HG03439 (cell line): Measurements from ENCODE around the gene MKLN1.
A peak's percentile ranks its signal among the peaks of the same experiment; 100 is the strongest.

Experiments
- ATAC-seq: cut with Tn5 transposase; IDR thresholded peaks from one replicate; pipeline ENCODE4 v1.9.1; 2021; ENCODE audit warnings: mild to moderate bottlenecking, moderate library complexity; ENCODE audit not compliant: unreplicated experiment

MKLN1 gene

DNA sequence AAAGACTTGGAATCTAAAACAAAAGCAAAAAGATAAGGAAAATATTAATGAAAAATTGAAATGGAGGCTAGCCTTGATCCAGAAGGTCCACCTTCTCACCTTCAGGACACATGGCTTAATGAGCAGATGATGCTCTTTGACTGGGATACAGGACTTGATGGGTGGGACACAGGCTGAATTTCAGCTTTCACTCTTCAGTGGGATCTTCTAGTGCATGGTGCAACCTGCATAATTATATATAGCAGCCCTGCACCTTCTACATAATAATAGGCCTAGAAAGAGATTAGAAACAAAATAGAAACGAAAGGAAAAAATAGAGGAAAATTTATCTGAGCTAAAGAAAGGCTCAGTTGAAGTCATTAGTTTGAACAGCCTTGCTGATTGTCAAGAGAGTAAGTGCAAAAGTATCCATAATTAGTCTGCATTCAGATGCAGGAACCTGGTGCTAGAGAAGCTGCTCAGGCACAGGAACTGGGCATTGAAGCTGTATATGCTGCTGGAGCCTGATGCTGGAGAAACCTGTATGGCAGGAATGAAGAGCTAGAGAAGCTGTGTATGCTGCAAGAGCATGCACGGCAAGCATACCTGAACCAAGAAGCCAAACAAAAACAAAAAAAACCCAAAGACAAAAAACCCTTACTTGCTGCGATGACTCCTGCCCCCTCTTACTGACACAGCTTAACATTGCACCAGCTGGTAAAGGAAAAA, 19.4 kb downstream of the MKLN1 start:
- no peak for ATAC-seq

DNA sequence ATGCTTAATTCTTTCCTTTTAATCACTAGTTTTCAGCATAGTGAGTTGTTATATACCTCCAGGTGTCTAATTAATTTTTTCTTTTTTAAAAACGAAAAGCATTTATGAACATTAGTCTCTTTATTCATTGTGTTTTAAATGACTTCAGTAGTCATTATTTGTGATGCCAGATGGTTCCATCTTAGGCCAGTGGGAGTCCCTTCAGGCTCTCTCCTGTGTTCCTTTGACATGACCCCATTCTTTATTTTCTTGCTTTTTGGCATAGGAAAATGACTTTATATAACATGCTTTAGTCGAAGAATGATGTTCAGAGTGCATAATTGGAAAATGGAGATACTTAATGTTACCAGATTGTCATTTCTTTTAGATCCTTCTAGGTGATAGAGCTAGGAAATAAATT, 24.4 kb downstream of the MKLN1 start:
- no peak for ATAC-seq

DNA sequence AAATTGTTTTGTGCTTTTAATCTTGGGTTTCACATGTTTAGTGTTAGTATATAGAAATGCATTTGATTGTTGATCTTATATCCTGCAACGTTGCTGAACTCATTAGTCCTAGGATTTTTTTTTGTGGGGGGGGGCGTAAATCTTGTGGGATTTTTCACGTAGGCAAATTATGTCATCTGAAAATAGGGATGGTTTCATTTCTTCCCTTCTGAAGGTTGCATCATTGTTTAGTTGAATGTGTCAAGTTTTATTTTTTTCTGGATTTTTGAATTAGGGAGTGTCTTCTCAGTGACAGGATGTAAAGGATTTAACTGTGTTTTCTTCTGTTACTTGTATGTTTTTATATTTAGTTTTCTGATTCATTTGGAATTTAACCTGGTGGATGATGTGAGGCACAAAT, 26.7 kb downstream of the MKLN1 start:
- no peak for ATAC-seq

DNA sequence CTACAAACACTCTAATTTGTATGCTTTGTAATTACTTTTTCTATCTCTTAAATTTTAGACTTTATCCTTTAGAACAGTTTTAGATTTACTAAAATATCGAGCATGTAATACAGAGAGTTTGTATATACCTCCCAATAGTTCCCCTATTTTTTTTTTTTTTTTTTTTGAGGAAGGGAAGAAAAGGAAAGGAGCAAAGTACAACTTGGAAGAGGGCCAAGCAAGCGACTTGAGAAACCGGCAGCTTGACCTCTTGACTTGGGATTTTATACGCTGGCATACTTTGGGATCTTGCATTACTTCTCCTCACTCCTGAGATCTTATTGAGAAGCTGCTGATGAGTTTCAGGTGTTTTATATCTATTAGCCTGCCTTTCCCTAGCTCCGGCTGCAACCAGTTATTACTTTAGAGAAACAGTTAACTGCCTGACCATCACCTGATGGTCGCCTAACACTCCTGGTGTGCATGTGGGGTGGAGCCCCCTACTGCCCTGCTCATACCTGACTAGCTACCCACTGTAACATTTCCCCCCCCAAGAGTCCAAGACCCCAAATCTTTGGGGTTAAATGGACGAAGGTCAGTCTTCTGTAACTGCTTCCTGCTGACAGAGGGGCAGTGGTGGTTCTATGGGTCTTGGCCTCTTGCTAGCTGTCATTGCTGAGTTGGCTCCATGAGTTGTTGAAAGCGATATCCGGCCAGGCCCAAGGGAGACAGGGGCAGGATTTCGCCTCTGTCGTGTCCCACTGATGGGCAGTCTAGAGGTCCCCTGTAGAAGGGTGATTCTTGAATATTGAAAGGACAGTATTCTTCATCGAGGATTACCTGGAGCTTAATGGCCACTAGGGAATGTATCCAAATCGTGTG, 28.5 kb downstream of the MKLN1 start:
- no peak for ATAC-seq

DNA sequence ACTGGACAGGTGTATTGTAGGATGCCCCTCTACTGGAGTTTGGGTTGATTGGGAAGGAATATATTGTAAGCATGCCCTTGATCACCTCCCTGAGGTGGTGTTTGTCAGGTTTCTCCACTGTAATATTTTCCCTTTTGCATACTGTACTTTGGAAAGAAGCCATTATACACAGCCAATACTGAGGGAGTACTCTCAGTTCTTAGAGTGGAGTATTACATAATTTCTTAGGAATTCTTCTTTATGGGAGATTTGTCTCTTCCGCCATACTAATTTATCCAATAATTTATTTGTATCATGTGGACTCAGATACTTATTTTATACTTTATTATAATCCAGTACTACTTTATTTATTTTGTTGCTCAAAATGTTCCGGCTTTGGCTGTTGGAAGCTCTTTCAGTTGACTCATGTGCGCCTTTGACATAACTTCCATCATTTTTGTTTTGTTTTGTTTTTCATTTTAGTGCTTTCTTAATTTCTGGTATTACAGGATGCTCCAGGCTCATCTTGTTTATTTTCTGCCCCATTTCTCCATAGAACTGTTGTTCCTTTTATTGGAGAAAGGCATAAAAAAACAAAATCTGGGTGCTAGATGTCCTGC, 29.7 kb downstream of the MKLN1 start:
- ATAC-seq, result no peak

DNA sequence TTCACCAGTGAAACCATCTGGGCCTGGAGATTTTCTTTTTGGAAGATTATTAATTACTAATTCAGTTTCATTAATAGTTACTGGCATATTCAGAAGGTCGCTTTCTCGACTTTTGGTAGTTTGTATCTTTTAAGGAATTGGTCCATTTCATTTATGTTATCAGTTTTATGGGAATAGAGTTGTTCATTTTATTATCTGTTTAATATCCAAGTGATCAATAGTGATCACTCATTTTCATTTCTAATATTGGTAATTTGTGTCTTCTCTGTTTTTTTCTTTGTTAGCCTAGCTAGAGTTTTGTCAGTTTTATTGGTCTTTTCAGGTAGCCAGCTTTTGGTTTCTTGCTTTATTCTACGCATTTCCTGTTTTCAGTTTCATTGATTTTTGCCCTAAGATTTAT, 31.0 kb downstream of the MKLN1 start:
- no peak for ATAC-seq

DNA sequence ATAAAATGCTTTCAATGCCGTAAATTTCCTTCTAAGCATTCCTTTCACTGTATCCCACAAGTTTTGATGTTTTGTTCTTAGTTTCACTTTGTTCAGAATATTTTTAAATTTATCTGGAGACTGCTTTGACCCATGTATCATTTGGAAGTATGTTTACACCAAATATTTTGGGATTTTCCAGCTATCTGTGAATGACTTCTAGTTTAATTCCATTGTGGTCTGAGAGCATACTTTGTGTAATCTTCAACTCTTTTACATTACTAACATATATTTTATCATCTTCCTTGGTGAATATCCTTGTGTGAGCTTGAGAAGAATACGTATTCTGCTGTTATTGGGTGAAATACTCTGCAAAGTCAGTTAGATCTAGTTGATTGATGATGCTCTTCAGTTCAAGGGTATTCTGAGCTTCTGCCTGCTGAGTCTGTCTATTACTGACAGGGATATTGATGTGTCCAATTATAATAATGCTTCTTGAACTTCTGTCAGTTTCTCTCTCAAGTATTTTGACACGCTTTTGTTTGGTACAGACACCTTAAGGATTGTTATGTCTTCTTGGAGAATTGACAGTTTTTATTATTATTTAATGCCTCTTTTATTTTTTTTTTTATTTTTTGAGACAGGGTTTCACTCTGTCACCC, 31.6 kb downstream of the MKLN1 start:
- ATAC-seq, result no peak

DNA sequence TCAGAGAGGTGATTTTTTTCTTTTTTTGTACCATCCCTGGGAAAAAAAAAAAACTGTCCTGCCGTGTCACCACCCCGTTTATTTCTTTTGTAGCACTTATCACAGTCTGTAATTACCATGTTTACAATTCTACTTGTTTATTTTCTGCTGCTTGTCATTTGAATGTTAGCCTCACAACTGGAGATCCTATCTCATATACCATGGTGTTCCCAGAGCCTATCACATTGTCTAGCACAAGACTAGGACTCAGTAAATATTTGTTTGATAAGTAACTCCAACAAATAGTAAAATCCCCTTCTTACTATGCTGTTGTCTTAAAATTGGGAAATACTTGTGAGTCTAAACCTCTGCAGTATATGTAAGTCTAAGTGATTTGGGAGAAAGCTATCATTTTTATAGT, 36.0 kb downstream of the MKLN1 start:
- no peak for ATAC-seq

DNA sequence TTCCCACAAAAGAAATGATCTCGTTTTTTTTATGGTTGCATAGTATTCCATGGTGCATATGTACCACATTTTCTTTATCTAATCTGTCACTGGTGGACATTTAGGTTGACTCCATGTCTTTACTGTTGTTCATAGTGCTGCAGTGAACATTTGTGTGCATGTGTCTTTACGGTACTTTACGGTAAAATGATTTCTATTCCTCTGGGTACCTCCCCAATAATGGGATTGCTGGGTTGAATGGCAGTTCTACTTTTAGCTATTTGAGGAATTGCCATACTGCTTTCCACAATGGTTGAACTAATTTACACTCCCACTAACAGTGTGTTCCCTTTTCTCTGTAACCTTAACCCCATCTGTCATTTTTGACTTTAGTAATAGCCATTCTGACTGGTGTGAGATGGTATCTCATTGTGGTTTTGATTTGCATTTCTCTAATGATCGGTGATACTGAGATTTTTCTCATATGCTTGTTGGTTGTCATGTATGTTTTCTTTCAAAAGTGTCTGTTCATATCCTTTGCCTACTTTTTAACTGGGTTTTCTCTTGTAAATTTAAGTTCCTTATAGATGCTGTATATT, 37.2 kb downstream of the MKLN1 start:
- ATAC-seq, result no peak

DNA sequence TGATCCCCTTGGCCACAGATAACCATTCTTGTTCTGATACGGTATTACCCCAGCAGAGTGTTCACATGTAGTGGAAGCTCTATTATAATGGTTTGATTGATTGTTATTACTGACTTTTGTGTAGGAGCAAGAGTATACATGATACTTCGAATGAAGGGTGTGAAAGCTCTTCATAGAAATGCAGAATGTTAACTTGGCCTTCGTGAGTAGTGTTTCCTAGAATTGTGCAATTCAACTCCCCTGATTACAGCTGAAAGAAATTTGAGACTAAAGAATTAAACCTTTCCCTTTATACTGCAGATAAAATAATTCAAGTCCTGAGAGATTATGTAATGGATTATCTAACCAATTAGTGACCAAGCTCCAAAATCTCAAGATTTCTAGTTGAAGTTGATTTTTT, 38.2 kb downstream of the MKLN1 start:
- ATAC-seq, result no peak

DNA sequence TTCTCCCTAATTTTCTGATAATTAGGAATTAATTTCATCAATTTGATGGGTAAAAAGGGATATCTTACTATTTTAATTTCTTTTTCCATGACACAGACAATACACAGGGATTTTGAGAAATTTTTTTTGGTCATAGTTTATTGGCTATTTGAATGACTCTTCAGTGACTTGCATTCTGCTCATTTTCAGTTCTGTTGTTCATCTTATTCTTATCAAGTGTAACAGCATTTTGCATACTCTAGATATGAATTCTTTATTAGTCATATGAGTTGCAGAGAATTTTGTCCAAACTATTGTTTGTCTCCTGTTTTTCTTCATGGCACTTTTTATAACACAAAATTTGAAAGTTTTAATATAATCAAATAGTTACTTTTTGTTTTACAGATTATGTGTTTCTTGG, 41.7 kb downstream of the MKLN1 start:
- ATAC-seq, result no peak

DNA sequence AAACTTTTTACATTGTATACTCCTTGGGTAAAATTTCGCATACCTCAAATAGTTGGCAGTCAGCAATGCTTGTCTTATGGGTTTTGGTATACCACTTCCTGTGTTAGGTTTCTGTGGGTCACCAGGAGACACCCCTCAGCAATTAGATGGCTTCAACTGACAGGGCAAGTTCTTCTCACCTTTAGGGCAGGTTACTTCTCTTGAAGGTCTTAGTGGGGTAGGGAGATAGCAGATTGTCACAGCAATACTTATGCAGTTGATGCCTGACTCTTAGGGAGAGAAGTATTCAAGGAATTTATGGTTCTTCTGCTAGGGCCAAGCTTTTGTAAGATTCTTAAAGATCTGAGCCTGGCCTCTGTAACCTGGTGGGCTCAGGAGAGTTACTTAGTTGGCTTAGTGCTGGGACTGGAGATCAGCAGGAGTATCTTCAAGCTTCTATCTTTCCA, 42.9 kb downstream of the MKLN1 start:
- ATAC-seq, result peak; percentile 77

DNA sequence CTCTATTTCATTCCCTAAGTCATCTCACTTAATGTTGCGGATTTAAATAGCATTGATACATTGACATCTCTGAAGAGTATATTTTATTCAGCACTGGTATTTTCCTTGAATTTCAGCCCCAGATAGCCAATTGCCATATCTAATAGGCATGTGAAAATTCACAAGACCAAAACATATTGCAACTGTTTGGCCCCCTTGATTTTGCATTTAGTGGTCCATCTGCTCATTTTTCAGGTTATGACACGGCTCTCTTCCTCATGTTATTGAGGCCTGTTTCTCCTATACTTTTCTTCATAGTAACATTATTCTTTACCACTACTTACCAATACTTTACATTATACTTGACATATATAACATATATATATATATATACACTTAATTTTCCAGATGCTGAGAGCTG, 43.7 kb downstream of the MKLN1 start:
- no peak for ATAC-seq

DNA sequence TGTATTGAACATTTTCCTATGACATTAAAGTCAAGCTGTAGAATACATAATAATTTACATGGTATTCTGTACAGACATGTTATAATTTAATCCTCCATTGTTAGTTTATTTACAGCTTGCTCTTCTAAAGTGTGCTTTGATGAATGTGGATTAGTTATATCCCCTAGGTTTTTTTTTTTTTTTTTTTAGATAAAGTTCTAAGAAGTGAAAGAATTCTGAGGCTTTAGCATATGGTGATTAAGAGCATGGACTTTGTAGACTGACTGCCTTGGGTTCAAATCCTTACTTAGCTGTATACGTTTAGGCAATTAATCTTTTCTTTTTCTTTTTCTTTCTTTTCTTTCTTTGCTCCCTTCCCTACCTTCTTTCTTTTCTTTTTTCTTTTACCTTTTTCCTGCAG, 44.9 kb downstream of the MKLN1 start:
- no peak for ATAC-seq

DNA sequence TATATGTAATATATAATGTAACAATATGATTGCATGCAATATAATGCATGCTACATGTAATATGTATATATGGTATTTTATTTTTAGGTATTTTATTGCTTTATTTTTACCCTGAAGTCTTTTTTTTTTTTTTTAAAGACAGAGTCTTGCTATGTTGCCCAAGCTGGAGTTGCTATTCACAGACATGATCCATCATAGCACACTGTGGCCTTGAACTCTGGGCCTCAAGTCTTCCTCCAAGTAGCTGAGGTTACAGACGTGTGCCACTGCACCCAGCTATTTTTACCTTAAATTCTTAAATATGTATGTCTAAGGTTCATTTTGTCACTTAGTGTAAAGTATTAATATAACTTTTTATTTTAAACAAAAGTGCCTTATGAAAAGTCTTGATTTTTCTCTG, 47.1 kb downstream of the MKLN1 start:
- no peak for ATAC-seq

DNA sequence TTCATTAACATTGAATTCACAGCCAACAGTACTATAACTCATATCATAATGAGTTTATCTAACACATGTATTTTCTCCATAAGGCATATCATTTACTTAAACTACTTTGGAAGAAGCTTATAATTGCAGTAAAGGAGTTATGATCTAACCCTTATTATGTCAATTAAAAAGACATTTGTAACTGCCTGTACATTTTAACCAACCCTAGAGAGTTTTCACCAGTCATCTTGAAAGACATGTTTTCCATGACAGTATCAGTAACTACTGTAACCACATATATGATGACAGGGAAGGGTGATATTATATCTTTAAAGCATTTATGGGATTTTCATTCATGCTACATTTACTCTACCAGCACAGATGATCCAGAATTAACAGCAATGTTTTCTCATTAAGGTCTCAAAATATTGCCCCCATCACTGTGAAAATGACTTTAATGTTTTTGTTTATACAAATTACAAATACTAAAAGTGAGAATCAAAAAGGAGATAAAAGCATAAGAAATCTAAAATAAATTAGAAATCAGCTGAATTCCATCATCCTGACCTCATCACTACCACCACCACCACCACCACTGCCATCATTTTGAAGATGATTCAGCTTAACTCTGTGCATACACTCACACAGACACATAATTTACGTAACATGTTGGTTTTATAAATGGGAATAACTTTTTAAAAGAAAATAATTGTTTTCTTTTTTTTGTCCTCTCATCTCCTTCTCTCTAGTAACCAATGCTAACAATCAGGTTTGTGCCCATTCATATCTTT, 53.6 kb downstream of the MKLN1 start:
- no peak for ATAC-seq

DNA sequence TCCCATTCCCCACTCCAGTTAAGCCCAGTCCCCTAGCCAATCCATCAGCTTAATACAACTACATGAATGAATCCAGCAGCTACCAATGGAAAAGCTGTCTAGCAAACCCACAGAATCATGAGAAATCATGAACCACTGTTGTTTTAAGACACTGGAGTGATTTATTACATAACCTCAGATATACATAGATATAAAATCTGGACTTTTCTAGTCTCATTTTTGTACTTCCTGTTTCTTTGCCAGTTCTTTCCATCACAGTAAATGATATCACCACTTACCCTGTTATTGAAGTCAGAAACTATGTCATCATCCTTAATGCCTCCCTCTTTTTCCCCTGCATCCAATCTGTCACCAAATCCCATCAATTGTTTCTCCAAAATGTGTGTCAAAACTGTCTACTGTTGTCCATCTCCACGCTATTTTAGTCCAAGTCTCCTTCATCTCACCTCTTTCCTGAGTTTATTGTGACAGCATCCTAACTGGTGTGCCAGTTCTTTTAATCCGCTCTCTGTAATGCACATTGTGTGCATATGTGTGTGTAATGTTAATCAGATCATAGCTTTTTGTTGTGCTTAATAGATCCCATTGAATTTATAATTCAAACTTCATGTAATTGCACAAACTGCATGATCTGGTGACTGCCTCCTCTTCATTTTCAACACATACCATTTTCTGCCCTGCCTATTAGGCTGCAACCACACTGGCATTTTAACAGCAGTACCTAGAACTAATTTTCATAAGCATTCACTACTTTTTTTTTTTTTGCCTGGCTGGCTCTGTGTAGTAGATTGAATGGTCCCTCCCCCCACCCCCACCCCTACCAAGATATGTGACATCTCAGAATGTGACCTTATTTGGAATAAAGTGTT, 56.0 kb downstream of the MKLN1 start:
- ATAC-seq, result no peak

DNA sequence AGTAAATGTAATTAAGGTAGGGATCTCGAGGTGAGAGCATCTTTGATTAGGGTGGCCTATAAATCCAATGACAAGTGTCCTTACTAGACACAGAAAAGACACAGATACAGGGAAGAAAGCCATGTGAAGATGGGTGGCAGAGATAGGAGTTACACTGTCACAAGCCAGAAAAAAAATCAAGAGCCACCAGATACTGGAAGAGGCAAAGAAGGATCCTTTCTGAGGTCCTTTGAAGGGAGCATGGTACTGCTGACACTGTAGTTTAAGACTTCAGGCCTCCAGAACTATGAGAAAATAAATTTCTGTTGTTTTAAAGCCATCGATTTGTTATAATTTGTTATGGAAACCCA, 56.6 kb downstream of the MKLN1 start:
- ATAC-seq, result no peak

DNA sequence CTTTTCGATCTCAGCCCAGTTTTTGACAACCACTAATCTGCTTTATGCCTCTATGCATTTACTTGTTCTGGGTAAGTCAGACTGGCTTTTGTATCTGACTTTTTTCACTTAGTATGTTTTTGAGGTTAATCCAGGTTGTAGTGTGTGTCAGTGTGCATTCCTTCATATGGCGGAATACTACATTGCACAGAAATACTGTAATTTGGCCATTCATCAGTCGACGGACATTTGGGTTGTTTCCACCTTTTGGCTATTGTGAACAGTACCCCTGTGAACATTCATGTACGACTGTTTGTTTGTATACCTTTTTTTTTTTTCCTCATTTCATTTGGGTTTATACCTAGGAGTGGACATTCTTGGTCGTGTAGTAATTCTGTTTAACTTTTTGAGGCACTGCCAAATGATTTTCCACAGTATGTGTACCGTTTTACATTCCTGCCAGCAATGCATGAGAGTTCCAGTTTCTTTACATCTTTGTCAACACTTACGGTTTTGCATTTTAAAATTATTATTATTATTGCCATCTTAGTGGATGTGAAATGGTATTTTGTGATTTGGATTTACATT, 57.4 kb downstream of the MKLN1 start:
- no peak for ATAC-seq
